Nephron (organoid): Measurements from ENCODE around the gene CCDC181.
A peak's percentile ranks its signal among the peaks of the same experiment; 100 is the strongest.

ENCODE experiments used
- H3K27ac Mint-ChIP-seq, 3 experiments: 2 replicates each; pipeline ENCODE4 v1.8.0; 2020; ENCODE audit warnings: mixed read lengths in 3 of 3, mild to moderate bottlenecking in 2 of 3, moderate library complexity in 1 of 3
- H3K27me3 Mint-ChIP-seq: 2 replicates; pipeline ENCODE4 v1.8.0; 2021; ENCODE audit warnings: low read depth, mild to moderate bottlenecking, moderate library complexity, mixed read lengths
- H3K36me3 Mint-ChIP-seq: 2 replicates; pipeline ENCODE4 v1.8.0; 2020; ENCODE audit warnings: low read depth, mixed read lengths
- H3K4me1 Mint-ChIP-seq: 2 replicates; pipeline ENCODE4 v1.8.0; 2020; ENCODE audit warnings: mixed read lengths
- H3K4me3 Mint-ChIP-seq, 3 experiments: 2 replicates each; pipeline ENCODE4 v1.8.0; 2020; ENCODE audit warnings: mild to moderate bottlenecking in 3 of 3, mixed read lengths in 3 of 3, moderate library complexity in 2 of 3
- H3K9me3 Mint-ChIP-seq: 2 replicates; pipeline ENCODE4 v1.8.0; 2020; ENCODE audit warnings: mixed read lengths
- CTCF ChIP-seq, 3 experiments: fragments of 200-600 bp; sonication (generic); IDR thresholded peaks; one replicate each; pipeline ENCODE4 v1.5.0; 2021; ENCODE audit warnings: antibody characterized with exemption in 3 of 3; ENCODE audit not compliant: unreplicated experiment in 3 of 3

CCDC181 gene

DNA sequence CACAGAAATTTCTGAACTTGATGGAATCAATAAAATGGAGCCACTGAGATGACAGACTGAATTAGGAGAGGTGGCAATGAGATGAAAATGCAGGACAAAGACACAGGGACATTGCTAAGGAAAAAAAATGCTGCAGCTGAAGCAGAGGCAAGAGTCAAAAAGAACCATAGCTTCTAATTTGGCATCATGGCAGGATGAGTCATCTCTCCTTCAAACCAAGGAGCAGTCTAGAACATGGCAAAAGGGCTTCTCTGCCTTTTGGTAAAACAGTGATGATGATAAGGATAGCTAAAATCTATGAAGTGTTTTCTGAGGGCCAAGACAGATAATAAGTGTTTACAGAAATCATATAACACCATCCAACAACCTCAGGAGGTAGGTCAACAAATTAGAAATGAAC is 41.7 kb upstream of the CCDC181 start:
- no peak for TF ChIP-seq CTCF (IDR thresholded peaks at IDR 0.05; ENCODE audit: unreplicated experiment in 3 of 3)
- H3K4me1 Mint-ChIP-seq, result no peaks in the 10 kb centered on the region
- H3K27ac Mint-ChIP-seq, result no peak overlapping the region
- H3K9me3 Mint-ChIP-seq, result no peaks in the 10 kb centered on the region
- peaks cover 16% of the 10 kb centered on the region for H3K36me3 Mint-ChIP-seq
- H3K4me3 Mint-ChIP-seq, result no peak overlapping the region
- H3K27me3 Mint-ChIP-seq, result no peaks in the 10 kb centered on the region

DNA sequence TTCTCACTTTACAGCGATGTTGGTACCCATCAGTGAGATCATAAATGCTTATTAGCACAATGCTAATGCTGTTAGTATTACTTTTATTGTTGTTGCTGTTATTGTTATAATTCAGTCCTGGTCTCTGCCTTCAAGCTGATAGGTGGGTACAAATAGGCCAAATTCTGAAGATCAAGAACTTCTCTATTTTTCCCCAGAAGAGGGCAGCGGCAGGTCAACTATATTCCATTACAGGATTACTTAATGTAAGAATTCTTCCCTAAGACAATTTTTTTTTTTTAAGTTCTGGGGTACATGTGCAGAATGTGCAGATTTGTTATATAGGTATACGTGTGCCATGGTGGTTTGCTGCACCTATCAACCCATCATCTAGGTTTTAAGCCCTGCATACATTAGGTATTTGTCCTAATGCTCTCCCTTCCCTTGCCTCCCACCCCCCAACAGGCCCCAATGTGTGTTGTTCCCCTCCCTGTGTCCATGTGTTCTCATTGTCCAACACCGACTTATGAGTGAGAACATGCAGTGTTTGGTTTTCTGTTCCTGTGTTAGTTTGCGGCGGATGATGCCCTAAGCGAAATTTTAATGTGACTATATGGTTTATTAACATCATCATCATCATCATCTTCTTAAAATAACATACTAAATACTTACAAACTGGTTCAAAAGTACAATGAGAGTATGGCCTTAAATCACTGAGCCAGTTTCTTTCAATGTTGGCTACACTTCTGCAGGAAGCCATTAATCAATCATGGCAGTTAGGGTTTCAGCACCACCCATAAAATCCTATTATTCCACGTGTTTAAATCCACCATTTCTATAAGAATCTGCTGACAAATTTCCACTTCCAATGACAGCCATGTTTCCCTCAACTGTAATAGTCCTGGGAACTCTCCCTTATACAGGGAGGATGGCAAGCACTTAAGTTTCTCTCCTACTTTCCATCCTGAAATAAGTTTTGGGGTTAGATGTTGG is 39.3 kb upstream of the CCDC181 start:
- H3K36me3 Mint-ChIP-seq, result peaks cover 16% of the 10 kb centered on the region

GRCh38 chr1:169465281-169465680 is 38.0 kb upstream of the CCDC181 start:
- Mint-ChIP-seq H3K4me3 (no peak overlapping the region), H3K36me3 (peaks cover 16% of the 10 kb centered on the region), H3K27me3 (no peaks in the 10 kb centered on the region), H3K27ac (no peak overlapping the region), H3K9me3 (no peaks in the 10 kb centered on the region), H3K4me1 (no peaks in the 10 kb centered on the region)
- TF ChIP-seq CTCF (IDR thresholded peaks at IDR 0.05; ENCODE audit: unreplicated experiment in 3 of 3), result no peak

More for the DNA sequence above, 39.3 kb upstream of the CCDC181 start:
- H3K4me3 Mint-ChIP-seq, result no peak overlapping the region
- no peaks in the 10 kb centered on the region for H3K9me3 Mint-ChIP-seq
- no peak overlapping the region for H3K27ac Mint-ChIP-seq
- no peaks in the 10 kb centered on the region for H3K27me3 Mint-ChIP-seq
- no peaks in the 10 kb centered on the region for H3K4me1 Mint-ChIP-seq
- TF ChIP-seq CTCF (IDR thresholded peaks at IDR 0.05; ENCODE audit: unreplicated experiment in 3 of 3), result peak; percentile 26 to 47 (median 38)

- H3K4me3 Mint-ChIP-seq, result no peak overlapping the region
- peaks cover 11% of the 10 kb centered on the region for H3K36me3 Mint-ChIP-seq
- peaks cover under 1% of the 10 kb centered on the region for H3K9me3 Mint-ChIP-seq
- no peak overlapping the region for H3K27ac Mint-ChIP-seq
- TF ChIP-seq CTCF (IDR thresholded peaks at IDR 0.05; ENCODE audit: unreplicated experiment in 3 of 3), result no peak
- H3K4me1 Mint-ChIP-seq, result no peaks in the 10 kb centered on the region
- H3K27me3 Mint-ChIP-seq, result no peaks in the 10 kb centered on the region
Measured at GRCh38 chr1:169462385-169462784, 35.1 kb upstream of the CCDC181 start.

DNA sequence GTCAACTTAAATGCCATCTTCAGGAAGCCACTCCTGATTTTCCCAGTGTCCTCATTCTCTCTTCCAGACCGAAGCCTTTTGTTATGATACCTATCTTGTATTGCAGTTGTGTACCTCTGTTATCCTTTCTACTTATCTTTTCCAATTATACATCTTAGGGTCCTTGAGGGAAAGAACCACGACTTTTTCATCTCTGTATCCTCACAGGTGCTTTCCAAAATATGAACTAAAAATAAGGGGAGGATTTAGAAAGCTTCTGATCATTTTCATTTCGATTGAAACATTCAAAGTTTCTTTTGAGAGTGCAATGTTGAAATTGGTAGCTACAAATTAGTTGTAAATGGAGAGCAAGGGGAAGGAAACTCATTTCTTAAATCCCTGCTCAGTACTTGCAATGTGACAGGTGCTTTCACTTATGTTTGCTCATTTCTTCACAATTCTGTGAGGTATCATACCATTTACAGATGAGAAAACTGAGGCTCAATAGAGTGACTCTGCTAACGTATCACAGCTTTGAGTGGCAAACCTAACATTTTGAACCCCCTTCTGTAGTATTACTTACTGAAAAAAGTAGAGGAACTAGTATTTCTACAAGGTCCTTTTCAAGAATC is 34.2 kb upstream of the CCDC181 start:
- Mint-ChIP-seq H3K27me3 (no peaks in the 10 kb centered on the region), H3K4me3 (no peak overlapping the region), H3K27ac (no peak overlapping the region), H3K9me3 (peaks cover 7% of the 10 kb centered on the region), H3K4me1 (no peaks in the 10 kb centered on the region), H3K36me3 (peaks cover 5% of the 10 kb centered on the region)
- no peak for TF ChIP-seq CTCF (IDR thresholded peaks at IDR 0.05; ENCODE audit: unreplicated experiment in 3 of 3)
